Measurements from ENCODE around the gene SIK3.

The SIK3 gene

DNA sequence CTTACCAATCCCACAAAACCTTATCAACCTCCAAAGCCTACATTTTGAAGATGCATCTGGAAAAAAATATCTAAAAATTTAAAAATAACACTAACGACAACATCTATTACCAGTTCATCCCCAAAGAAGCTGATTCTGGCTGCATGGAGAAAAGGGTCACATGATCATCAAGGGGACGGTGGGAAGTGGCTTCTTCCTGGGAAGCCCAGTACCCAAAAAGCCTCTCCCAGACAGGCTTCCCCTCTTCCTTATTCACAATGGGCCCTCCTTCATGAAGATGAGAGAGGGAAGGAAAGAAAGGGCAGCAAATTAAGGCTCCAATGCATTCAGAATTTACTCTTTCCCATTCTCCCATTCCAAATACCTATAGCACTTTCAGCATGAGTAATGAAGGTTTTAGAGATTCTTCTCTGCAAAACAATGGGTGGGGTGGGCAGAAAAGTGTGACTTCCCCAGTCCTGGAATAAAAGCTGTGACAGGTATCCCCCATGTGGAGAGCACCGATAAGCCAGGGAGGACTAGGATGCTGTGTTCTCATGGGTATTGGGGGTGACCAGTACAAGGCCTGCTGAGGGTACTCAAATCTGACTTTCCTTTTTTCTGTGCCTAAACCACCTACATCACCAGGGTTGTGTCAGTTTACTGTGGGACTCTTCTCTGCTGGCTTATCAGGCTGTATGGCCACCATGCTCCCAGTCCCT lies 88.2 kb downstream of the SIK3 start:
- ATAC-seq (no peak), DNase-seq (no peak)

DNA sequence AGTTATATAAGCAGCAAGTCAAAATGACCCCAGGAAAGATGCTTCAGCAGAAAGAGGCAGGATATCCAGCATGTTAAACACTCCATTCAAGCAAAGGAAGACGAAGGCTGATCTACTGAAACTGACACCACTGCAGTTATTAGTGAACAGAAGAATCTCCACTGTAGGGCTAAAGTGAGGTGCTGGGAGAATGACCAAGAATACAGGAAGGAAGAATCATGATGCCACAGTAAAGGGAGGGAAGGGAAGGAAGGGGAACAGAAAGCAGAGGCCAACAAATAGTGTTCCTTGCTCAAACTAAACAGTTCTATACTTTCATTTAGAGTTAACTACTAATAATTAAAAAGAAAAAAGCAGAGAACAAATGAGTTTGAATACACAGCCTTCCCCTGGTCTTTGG lies 92.5 kb downstream of the SIK3 start:
- DNase-seq (no peak), ATAC-seq (no peak)

DNA sequence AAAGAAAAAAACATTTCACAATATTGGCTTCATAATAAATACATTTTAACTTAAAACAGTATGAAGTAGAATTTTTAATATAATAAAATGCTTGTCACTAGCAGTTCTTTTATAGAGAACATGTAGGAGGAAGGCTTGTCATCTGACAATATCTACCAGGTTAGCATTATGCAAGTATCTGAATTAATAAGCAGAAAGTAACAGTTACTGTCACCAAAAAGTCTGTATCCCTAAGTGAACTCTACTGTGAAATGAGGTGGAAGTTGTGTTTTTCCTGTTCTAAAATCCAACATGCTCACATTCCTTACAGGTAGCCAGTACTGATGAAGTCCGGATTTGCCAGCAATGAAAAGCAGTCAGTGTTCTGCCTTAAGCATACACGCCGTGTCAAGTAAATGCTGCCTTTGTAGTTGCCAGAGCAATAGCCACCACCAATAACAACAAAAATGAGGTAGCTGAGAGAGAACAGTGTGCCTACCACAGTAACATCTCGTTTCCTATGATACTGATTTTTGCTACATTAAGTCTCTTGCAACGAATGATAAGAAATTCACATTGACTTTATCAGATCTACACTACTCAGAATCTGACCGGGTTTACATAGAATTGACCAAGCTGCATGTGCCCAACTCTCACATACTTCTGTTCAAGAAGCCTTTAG lies 95.5 kb downstream of the SIK3 start:
- ATAC-seq (peak; percentile 75), DNase-seq (no peak)

DNA sequence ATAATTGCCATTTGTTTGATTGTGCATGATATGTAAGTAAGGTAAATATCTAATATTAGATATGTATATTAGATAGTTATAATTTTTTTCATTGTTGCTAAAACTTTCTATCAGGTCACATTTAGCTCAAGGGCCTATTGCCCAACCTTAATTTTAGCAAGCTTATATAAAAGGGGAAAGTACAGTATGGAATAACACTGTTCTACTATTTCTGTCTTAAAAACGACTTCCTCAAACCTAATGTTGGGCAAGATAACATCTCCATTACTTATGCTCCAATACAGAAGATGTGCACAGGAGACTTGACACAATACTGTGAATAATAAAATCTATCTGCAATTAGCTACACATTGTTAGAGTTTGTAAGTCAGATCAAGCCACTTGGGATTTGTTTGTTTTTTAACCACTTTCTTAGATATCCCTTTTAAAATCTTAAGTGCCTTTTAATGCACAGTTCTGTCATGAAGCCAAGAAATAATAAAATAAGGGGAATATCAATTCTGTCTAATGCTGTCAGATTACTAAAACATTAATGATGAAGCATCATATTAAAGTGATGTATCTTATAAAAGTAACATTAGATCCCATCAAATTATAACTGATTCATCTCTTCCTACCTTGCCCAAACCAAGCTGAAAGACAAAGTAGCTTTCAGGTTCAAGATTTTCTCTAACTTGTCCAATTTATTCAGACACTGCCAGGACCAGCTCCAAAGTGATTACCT lies 98.1 kb downstream of the SIK3 start:
- DNase-seq (no peak), ATAC-seq (no peak)

DNA sequence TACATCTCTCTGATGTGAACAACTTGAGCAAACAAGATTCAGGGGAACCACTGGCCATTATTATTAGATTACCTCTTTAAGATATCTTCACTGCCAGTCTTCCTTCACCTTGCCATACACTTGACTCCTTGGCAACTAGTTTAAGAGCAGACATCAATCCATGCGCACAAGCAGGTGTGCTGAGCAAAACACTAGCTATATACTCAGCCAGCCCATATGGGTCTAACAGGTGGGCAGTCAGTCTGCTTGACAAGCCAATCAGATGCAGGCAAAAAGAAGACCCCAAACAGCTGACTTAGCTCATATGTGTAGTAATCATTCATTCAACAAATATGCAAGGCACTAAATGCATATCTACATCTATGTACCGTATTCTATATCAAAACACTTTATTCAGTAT lies 101.2 kb downstream of the SIK3 start:
- DNase-seq = no peak
- ATAC-seq = no peak

DNA sequence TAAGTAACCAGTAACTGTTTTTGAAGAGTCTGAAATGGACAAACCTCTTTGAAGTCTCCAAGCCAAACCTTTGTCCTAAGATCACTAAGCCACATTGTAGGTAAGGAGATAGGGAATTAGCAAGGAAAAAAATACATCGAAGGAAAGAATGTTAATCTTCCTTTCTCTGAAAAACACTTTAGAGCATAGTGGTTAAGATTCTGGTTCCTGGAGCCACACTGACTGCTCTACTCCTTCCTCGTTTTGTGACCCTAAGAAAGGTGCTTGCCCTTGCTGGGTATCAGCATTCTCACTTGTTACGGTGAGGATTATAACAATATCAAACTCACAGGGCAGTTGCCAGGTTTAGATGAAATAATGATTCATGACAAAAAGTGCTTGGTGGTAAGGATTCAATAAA lies 104.0 kb downstream of the SIK3 start:
- ATAC-seq (no peak), DNase-seq (no peak)

DNA sequence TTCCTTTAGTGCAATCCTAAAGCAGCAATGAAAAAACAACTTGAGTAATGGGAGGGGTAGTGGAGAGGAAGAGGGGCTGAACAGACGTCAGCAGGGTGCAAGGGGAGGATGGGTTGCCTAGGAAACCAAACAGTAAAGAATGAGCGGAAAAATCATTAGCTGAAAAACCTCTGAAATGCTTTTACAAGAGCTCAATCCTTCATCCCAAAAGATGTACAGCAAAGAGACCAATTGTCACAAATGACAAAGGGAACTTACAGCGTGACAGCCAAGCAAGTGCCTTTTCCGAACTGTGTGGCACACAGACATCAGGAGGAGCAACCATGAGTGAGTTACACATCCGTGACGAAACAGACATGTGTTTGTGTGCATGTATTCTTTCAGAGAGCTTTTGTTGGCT lies 104.6 kb downstream of the SIK3 start:
- DNase-seq (no peak), ATAC-seq (peak; percentile 45)

DNA sequence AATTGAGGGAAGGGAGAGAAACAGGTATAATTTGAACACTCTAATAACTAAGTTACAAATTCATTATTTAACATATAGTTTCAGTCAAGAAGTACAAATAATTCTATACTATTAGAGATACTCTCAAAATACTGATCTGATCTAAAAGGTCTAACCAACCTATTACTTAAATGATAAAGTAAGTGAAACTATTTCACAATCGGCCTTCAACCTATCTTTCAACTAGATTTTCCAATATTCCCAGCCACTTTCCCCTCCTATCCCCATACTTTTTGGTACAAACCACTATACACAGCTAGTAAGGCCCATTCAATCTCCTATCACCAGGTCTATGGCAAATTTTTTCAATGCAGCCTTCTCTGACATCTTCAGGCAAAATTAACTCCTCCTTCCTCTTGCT lies 106.7 kb downstream of the SIK3 start:
- no peak for ATAC-seq
- DNase-seq = no peak

DNA sequence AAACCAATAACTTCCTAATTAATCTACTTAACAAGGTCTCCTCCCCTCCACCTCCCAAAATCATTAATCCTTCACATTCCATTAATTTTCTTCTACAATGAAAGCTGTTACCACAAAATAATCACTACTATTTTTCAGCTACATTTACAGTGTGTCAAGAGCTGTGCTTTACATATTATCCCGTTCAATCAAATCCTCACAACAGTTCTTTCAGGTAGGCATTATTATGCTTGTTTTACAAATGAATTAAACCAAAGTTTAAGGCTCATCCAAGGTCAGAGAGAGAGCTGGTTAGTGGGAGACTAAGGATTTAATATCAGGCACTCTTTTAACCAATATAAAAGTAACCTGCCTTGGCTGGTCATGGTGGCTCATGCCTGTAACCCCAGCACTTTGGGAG lies 107.4 kb downstream of the SIK3 start:
- no peak for DNase-seq
- no peak for ATAC-seq

DNA sequence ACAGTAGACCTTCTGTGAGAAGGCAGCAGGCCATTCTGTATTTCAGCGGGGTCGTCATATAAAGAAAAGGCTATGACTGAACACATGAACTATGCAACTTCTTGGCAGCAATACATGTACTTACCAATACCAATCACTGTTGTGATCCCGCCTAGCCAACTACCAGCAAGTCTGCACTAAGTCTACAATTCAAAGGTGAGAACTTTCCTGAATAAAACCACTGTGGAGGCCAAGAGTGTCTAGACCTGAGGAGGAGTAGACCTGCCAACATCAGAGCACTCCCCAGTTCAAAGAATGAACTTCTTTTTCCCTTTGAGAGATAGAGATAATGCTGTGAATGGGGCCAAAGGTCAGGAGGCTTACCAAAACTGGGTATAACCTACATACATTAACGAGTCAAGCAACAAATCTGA lies 108.2 kb downstream of the SIK3 start:
- peak; percentile 32 for ATAC-seq
- DNase-seq = no peak

DNA sequence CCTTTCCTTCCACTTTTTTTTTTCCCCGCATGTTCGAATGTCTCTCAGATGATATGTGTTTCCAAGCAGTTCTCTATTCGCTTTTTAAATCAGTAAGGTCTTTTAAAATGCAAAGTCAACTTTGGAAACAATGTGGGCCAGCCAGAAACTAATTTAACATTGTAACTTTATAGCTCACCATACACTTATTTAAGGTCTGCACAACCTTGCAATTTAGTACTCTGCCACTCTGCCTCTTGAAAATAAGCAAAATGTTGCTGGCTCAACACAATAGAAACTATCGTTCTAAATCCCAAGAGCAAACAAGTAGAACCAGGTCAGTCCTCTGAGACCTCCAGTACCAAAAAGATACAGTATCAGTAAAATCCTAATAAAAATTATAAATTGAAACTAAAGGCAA lies 109.0 kb downstream of the SIK3 start:
- ATAC-seq (no peak), DNase-seq (no peak)

DNA sequence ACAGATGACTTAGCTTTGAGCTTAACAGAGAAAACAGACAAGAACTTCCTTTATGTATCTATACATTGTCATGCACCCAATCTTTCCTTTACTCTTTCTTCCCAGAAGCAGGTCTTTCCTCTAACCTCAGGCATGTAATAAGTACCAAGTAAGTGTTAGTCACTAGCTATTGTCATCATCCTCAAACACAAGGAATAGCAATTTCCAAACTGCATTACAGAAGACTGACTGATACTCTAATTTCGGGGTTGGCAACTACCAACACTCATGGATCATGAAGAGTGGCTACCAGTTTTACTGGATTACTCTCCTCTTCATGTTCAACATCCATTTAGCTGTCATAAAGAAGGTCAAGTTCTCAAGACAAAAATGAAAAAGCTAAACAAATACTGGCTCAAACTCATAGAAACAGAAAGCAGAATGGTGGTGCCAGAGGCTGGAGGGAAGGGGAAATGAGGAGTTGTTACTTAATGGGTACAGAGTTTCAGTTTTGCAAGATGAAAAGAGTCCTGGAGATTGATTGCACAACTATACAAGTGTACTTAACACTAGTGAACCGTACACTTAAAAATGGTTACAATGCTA lies 111.6 kb downstream of the SIK3 start:
- no peak for DNase-seq
- ATAC-seq = peak; percentile 81

DNA sequence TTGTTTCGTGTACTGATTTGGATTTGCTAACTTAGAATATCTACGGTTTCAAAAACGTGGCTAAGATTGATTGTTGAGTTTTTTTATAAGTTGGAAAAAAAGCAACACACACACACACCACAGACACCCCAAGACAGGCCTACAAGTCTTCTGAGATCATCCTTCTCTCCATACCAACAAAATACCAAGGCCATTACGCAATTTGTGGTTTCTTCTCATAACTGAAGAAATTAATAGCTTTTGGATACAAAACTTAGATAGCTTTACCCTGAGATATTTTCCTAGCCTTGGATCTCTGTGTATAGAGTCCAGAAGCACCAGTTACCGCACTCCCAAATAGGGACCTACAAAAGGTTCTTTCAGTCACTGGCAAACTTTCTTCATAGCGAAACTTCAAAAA lies 113.6 kb downstream of the SIK3 start:
- ATAC-seq (no peak), DNase-seq (no peak)

DNA sequence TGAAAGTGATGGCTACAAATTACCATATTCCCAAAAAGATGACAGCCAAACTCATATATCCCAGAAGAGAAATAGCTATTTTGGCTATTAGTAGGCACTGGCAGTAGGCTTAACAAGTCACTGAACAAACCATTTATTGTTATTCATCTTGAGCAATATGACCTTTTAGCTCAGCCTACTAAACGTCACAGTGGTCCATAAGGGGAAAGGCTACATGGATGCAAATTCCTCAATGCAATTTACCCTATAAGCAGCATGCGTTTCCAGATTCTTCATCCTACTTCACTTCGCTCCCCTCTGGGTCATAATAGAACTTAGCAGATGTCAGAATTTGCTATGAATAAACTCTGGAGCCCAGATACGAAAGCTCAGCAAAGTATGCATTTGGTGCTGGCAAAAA lies 114.0 kb downstream of the SIK3 start:
- DNase-seq = no peak
- ATAC-seq = no peak

DNA sequence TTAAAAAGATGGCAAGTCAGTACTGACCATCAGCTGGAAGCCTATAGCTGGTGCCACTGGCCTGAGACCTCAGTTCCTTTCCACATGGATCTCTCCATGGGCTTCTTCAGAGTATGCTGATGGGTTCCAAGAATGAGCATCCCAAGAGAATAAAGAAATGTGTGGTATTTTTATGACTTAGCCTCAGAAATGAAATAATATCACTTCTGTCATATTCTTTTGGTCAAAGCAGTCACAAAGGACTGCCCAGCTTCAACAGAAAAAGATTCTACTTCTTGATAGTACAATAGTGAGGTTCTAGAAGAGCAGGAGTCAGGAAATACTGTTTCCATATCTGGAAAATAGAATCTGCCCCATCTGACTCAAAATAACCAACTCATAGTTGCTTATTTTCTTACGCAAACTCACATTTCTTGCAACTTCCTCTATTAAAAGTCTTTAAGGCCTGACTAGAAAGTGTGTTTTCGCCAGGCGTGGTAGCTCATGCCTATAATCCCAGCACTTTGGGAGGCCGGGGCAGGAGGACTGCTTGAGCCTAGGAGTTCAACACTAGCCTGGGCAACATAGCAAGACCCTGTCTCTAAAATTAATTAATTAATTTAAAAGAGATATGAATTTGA lies 116.9 kb downstream of the SIK3 start:
- ATAC-seq (no peak), DNase-seq (no peak)

DNA sequence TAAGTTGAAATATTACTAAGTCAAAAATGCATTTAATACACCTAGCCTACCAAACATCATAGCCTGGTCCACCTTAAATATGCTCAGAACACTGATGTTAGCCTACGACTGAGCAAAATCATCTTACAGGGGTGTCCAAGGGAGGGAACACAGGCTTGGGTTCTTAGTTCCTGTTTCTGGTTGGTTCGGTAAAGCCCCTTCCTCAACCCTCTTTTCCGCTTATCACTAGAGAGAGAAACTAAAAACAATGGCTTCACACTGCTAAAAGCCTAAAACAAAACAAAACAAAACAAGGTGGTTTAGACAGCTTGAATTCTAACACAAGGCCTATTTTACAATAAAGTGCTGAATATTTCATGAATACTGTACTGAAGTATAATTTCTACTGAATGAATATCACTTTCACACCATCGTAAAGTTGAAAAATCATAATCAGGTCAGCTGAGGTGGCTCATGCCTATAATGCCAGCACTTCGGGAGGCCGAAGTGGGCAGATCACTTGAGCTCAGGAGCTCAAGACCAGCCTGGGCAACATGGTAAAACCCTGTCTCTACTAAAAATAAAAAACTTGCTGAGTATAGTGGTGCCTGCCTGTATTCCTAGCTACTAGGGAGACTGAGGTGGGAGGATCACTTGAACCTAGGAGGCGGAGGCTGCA lies 118.0 kb downstream of the SIK3 start:
- ATAC-seq (peak; percentile 71), DNase-seq (no peak)

DNA sequence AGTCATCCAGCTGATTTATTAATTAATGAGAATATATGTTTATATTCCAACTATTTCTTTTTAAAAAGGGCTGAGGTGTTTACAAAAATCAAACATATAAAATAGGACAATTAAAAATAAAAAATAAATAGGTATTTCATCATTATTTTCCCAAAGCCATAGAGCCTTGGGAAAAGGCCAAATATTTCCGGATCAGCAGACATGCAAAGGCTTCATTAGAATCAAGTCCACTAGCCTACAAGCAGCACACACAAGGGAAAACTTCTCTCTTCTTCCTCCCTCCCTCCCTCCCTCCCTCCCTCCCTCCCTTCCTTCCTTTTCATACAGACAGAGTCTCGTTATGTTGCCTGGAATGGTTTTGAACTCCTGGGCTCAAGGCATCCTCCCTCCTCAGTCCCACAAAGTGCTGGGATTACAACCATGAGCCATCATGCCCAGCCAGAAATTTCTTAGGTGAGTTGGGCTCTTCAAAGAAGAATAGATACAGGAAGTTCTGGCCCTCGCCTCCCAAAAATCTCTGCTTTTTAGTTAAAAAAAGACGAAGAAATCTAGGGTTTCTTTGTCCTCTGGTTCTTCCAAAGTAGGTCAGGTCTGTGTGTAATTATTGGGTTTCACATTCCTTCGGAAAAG lies 121.2 kb downstream of the SIK3 start:
- no peak for ATAC-seq
- DNase-seq = no peak

DNA sequence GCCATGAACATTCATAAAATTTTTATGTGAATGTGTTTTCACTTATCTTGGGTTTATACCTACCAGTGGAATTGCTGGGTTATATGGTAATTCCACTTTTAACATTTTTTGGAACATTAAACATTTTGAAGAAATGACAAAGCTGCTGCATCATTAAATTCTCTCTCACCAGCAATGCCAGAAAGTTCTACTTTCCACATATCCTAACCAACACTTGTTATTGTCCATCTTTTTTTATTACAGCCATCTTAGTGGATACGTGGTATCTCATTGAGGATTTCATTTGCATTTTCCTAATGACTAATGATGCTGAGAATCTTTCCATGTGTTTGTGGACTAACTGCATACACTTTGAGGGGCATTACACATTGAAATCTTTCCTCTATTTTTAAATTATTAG lies 122.6 kb downstream of the SIK3 start:
- no peak for ATAC-seq
- no peak for DNase-seq

DNA sequence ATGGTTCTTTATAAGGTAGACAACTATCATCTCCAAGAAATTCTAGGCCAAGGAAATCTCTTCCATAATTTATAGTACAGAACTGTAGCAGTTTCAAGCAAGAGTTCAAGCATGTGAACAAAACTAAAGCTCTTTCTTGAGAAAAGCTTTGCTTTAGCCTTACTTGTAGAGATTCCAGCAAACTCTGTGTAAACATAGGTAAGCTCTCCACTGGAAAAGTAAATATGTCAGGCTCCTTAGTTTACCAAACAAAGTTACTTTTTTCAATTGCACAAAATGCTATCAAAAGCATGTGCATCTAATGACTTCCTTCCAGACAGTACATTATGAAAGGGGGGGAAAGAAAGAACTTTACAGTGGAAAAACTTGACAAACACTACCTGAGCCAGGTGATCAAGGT lies 125.0 kb downstream of the SIK3 start:
- no peak for ATAC-seq
- no peak for DNase-seq

DNA sequence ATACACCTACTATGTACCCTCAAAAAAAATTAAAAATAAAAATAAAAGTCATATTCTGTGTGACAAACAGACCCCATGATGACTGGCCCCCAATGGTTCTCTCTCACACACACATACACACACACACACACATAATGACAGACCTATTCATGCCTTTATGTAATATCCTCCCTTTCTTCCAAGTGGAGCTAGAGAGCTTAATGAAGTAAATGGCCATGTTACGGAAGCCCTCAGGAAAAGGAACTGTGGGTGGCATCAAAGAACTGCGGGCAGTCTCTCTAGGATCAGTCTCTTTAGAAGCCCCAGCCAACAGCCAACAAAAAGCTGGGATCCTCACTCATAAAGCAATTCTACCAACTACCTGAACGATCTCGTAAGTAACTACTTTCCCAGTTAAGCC lies 125.5 kb downstream of the SIK3 start:
- no peak for ATAC-seq
- DNase-seq = no peak

DNA sequence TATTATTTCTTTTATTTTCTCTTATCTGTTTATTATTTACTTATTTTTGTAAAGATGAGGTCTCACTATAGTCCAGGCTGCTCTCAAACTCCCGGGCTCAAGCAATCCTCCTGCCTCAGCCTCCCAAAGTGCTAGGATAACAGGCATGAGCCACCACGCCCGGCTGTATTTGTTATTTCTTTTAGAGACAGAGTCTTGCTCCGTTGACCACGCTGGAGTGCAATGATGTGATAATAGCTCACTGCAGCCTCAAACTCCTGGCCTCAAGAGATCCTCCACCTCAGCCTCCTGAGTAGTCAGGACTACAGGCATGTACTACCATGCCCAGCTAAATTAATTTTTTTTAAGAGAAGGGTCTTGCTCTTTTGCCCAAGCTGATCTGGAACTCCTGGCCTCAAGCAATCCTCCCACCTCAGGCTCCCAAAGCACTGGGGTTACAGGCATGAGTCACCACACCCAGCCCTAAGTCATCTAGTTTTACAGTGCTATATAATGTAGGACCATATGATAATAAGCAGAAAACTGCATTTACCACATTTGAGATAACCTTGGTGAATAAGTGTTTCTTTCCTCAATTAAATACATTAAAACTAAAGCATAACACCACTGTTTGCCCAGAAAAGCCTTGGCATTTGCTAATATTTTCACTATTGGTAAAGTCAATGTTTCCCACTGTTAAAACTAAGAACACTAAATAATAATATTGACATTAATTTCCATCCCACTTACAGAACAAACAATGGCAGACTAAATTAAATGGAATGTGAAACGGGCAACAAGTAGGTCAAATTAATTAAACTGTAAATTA lies 127.5 kb downstream of the SIK3 start:
- DNase-seq = no peak
- peak; percentile 59 for ATAC-seq

Data from stimulated activated naive CD8-positive, alpha-beta T cell treated with anti-CD3 and anti-CD28 coated beads, Interleukin-15, Interleukin-2, amounts not matched to agents 100 U/mL and 50 U/mL, for 24 hours (primary cell).